Measurements from ENCODE around the gene USP34. TPM values are rescaled to one million over a fixed set of nuclear protein-coding genes. Genes with fewer than 3 reads are reported as not detected.
"Not testable (repeated sequence)": the region's sequence is repeated elsewhere in the genome, so short reads cannot be mapped to it uniquely, and the experiment has no call there.

Gene USP34
- total RNA-seq, result 226 TPM

GRCh38 chr2:61470965-61471904, at the start of gene USP34:
Gene USP34 (minus strand): TSS chr2:61471087. CDS start chr2:61470692, 395 bp downstream.
- peak; percentile 95 for DNase-seq

GRCh38 chr2:61520261-61520660, 49.4 kb upstream of the USP34 start:
- DNase-seq, result no peak

GRCh38 chr2:61512768-61513398, 42.0 kb upstream of the USP34 start:
- no peak for DNase-seq

DNA sequence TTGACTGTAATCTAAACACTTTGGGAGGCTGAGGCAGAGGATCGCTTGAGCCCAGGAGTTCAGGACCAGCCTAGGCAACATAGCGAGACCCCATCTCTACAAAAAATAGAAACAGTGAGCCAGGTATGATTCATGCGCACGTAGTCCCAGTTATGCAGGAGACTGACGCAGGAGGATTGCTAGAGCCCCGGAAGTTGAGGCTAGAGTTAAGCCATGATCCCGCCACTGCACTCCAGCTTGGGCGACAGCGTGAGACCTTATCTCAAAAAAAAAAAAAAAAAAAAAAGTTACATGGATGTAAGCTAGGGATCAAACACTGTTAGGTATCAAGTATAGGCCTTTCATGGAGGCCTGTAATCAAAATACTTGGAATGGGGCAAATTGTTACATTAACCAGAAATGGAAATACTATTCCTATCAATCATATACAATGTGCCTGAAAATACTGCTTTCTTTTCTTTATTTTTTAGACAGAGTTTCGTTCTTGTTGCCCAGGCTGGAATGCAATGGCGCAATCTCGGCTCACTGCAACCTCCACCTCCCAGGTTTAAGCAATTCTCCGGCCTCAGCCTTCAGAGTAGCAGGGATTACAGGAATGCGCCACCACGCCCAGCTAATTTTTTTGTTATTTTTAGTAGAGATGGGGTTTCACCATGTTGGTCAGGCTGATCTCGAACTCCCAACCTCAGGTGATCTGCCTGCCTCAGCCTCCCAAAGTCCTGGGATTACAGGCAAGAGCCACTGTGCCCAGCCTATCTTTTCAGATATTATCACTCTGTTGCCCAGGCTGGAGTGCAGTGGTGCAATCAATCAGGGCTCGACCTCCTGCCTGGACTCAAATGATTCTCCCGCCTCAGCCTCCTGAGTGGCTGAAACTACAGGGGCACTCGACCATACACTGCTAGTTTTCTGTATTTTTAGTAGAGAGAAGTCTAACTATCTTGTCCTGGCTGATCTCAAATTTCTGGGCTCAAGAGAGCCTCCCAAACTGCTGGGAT, 40.1 kb upstream of the USP34 start:
- no peak for DNase-seq

- no peak for DNase-seq
These were observed 34.1 kb upstream of the USP34 start for GRCh38 chr2:61504949-61505348.

DNA sequence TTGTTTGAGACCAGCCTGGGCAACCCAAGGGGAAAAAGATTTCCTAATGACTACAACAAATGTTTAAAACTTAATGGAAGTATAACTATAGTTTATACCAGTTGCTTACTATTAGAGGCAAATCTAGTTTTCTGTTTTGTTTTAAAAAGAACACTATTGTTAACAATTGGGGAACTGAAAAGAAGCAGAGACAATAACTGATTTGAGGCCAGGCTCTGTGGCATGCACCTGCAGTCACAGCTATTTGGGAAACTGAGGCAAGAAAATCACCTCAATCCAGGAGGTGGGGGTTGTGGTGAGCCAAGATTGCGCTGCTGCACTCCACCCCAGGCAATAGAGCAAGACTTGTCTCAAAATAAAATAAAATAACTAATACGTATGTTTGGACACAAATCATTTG, 28.2 kb upstream of the USP34 start:
- DNase-seq, result no peak

DNA sequence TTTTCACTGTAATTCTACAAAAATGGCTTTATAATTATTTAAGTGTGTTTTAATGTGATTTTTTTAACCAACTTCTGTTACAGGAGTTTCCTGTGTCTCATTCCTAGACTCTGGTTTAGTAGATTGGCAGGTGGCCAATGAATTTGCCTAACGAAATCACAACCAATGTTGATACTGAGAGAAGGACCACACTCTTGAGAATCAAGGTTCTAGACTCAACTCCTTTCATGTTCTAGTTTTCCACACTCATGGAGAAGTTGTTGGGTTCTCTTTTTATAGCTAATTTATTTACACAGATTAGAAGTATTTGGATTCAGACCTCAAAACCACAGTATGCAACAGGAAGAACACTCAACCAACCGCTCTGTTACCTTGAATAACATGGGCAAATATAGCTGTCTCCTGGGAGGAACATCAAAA, 22.6 kb upstream of the USP34 start:
- no peak for DNase-seq

GRCh38 chr2:61492476-61492875, 21.6 kb upstream of the USP34 start:
- DNase-seq, result no peak

- DNase-seq, result no peak
These were observed 14.4 kb upstream of the USP34 start for GRCh38 chr2:61485281-61485680.

DNA sequence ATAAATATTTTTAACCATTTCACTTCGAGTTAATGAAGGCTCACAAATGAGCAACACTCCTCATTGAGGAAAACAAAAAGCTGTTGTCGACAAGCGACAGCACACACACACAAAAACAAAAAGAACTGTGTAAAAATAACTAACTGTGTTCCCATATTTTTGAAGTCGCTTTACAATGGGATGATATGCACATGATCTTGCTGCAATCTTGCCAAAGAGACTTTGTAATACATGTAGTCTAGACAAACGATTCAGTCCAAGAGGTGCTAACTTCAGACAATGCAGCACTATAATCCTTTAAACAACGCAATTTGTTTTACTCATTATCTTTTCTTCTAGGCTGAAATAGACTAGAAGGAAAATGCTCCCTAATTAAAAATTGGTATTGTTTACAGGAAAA, 7.2 kb upstream of the USP34 start:
- DNase-seq, result no peak

GRCh38 chr2:61476929-61477589, 6.2 kb upstream of the USP34 start:
- not testable (repeated sequence) for DNase-seq

GRCh38 chr2:61471905-61472805, 1.3 kb upstream of the USP34 start:
- no peak for DNase-seq

GRCh38 chr2:61470122-61470951, 550 bp downstream of the USP34 start:
- DNase-seq, result peak; percentile 85

GRCh38 chr2:61469424-61470121, 1.3 kb downstream of the USP34 start:
- DNase-seq, result no peak

DNA sequence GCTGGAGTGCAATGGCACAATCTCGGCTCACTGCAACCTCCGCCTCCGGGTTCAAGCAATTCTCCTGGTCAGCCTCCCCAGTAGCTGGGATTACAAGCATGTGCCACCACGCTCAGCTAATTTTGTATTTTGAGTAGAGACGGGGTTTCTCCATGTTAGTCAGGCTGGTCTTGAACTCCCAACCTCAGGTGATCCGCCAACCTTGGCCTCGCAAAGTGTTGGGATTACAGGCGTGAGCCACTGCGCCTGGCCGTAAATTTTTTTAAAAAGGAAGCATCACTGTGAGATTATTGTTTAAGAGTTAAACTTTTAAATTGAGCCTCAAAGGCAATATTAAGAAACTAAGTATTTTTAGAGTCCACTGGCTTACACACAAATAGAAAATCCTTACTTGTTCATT, 2.7 kb downstream of the USP34 start:
- not testable (repeated sequence) for DNase-seq

- no peak for DNase-seq
These were observed 5.8 kb downstream of the USP34 start for GRCh38 chr2:61465045-61465444.

- DNase-seq, result no peak
These were observed 7.0 kb downstream of the USP34 start for GRCh38 chr2:61463769-61464475.

DNA sequence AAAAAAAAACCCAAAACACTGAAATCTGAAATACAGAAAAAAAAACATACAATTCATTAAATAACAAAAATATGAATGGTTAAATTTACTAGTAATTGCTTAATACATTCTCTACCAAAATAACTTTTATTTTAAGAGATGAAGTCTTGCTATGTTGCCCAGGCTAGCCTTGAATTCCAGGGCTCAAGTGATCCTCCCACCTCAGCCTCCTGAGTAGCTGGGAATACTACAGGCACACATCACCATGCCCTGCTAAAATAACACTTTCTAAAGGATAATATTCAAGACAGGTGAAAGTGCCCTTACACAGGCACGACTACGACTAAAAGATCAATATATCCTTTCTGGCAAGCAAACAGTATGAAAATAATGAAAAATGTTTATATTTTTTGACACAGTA, 9.5 kb downstream of the USP34 start:
- DNase-seq, result no peak
